NCI-H82 (cell line): Measurements from ENCODE around the gene RNASE4.
"Not testable (repeated sequence)": the region's sequence is repeated elsewhere in the genome, so short reads cannot be mapped to it uniquely, and the experiment has no call there.

Experiments used
- DNase-seq: peaks from one replicate; lab custom pipeline; 2025; lab: John Stamatoyannopoulos, UW

The RNASE4 gene

DNA sequence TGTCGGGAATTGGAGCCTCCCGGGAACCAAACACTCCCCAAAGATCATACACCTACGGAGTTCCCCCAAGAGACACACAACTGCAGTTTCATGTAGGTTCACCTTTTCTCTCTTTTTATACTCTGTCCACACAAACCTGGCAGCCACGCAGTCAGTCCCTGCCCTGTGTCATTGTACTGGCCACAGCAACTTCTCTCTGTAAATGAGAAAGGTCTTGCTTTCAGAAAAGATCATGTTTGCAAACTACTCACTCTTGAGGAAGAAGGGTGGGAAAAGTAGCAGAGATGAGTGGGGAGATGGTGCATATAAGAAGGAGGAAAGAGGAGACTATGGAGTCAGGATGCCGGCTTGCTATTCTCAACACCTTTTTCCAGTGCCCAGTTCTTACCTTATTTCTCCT is 14.6 kb downstream of the RNASE4 start:
- DNase-seq: no peak

DNA sequence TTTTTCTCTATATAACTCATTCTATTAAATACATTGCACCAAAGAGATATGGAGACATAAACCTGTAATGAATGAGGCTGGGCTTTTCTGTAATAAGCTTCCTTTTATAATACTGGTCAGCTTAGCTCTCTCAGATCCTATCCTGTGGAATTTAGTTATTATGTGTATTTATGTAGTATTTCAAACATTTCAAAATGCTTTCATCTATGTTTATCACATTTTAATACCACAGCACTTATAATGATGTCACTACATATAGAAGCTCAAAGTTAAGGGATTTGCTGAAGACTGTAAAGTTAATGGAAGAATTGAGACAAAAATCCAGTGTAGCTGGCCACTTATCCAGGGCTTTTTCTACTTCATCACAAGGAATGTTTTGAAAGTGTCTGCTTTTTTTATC is 15.6 kb downstream of the RNASE4 start:
- DNase-seq: no peak

DNA sequence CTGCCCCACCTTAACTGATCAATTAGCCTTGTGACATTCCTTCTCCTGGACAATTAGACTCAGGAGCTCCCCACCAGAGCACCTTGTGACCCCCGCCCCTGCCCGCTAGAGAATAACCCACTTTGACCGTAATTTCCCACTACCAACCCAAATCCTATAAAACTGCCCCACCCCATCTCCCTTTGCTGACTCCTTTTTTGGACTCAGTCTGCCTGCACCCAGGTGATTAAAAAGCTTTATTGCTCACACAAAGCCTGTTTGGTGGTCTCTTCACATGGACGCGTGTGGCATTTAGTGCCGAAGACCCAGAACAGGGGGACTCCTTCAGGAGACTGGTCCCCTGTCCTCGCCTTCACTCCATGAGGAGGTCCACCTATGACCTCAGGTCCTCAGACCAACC is 16.6 kb downstream of the RNASE4 start:
- not testable (repeated sequence) for DNase-seq

DNA sequence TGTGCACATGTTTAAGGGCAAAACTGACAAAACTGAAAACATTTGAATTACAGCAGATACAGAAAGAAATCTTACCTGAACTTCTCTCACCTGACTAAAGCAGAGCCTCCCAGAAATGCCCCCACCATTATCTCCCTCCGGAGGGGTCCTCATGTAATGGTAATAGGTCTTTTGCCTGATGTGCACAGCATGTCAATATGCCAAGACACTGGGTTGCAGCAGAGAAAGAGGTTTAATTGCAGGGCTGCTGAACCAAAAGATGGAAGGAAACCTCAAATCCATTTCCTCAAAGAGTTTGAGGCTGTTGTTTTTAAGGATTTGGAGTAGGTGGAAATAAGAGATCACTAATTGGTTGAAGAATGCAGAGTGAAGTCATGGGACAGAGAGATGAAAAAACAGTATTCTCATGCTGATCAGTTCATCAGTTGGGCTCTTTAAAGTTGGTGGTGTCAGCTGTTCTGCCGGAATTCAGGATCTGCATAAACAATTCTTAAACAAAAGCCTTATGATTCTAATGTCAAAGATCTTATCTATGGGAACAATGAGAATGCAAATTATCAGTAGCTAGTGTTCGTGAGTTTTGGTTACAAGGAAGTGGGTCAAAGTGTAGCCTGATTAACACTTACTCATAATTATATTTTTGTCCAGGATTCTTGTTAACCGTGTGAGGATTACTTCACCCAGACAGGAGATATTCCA is 22.4 kb downstream of the RNASE4 start:
- DNase-seq: no peak

DNA sequence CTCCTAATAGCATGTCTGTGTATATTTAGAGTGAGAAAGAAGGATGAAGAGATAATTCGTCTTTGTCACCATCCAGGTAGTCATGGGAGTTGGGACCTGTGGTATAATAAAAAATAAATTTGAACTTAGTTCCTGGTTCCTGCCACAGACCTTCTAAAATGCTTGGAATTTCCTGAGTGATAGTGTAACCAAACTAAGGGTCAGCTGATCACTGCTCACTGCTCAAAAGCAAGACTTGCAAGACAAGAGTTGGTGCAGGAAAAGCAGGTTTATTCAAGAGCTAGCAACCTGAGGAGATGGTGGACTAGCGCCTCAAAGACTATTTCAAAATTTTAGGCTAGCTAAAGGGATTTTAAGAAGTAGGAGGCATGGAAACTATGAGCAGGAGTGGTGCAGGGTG is 23.3 kb downstream of the RNASE4 start:
- no peak for DNase-seq

DNA sequence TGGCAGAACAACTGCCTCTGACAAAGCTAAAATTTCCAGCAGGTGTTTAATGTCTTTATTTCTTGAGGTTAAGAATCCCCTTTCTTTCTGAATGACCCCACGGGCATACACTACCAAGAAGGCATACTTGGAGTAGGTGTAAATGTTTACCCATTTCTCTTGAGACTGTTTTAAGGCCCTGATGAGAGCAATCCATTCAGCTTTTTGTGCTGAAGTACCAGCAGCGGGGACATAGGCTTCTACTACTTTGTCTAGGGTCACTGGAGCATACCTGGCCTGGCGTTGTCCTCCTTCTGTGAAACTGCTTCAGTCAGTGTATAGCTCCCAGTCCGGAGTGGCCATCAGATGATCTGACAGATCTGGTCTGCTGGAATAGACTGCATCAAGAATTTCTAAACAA is 26.9 kb downstream of the RNASE4 start:
- no peak for DNase-seq

DNA sequence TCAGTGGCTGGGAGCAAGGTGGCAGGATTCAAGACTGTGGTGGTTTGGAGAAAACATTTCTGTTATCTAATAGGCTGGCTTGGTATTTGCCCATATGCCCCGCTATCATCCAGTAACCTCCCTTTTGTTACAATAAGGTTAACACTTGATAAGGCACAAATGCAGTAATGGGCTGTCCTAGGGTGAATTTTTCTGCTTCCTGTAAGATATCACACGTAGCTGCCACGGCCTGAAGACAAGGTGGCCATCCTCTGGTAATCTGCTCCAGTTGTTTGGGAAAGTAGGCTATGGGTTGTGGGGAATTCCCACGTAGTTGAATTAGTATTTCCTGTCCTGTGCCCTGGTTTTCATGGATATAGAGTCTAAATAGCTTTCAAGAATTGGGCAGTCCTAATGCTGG is 27.3 kb downstream of the RNASE4 start:
- no peak for DNase-seq

DNA sequence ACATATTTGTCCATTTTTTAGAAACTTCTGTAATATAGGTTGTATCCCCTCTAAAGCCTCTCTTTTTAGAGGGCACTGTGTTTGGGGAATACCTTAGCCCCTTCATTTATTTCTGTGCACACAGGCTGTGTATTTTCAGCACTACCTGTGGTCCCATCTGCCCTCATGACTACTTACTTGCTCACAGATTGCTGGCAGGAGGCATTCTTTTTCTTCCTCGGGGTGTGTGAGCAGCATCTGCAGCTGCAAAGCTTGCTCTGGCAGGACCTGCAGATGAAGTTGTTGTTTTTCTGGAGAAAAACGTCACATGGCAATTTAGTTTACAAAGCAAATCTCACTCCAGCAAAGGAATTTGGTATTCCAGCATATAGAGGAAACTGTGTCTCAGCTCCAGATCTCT is 28.5 kb downstream of the RNASE4 start:
- no peak for DNase-seq

DNA sequence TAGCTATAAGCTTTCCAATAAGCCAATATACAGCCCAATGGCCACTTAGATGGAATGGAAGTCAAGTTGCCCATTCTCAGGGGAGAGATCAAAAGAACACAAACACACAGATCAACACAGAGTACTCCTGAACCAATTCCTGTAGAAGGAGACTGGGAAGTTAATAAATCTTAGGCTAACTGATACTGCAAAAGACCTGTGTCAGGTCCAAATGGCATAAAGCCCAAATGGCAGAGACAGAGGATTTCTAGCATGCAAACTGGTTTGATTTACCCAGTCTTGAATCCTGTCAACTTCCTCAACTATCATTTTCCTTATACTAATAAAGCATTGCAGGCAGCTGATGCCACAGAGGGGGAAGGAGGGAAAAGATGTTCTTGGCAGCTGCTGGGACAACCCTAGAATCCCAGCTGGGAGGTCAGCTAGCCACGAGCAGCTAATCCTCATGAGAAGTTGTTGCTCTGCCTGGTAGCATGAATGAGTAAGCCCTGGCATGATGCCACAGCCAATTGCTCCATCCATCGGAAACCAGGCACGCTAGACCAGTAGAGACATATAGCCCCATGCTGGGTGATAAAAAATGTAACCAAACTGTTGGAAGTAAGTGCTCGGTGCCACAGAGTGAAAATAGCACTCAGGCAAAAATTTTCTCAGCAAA is 30.4 kb downstream of the RNASE4 start:
- no peak for DNase-seq

DNA sequence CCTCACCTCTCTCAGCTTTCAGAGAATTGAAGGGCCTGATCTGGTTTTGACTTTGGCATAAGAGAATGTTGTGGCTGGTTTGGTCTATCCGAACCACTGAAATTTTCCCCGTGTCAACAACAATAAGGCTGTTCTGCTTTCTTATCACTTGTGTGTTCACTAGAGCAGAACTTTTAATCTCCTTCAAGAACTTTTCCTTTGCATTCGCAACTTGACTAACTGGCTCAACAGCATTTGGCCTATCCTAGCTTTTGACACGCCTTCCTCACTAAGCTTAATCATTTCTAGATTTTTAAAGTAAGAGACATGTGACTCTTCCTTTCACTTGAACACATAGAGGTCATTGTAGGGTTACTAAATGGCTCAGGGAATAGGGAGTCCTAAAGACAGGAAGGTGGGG is 35.4 kb downstream of the RNASE4 start:
- DNase-seq: no peak

DNA sequence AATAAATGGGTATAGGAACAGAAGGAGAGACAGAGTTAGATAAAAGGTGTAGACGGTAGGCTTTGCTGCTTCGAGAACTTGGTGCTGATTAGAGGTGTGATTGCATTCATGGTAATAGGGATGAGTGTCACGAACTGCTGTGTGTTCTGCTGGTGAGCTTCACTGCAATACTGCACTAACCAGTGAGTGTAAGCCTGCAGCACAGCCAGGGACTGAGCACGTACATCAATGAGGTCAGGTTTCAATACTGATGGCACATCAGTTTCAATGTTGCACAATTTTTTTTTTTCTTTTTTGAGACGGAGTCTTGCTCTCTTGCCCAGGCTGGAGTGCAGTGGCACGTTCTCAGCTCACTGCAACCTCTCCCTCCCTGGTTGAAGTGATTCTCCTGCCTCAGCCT is 36.4 kb downstream of the RNASE4 start:
- DNase-seq: no peak

DNA sequence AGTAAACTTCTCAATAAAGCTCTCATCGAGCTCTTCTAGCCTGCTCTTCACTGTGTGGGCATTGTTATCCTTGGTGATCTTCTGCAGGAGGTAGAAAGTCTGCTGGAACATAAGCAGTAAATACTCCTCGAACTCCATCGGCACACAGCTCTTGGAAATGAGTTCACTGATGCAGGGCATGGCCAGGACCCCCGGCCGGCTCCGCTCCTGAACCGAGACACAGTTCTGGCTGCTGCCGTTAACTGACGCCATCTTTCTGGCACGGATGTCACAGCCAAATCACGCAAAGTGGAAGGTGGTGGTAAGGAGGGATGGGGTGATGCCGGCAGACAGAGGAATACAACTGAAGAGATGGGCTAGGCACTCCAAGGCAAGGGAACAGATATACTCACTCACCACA is 37.7 kb downstream of the RNASE4 start:
- no peak for DNase-seq

DNA sequence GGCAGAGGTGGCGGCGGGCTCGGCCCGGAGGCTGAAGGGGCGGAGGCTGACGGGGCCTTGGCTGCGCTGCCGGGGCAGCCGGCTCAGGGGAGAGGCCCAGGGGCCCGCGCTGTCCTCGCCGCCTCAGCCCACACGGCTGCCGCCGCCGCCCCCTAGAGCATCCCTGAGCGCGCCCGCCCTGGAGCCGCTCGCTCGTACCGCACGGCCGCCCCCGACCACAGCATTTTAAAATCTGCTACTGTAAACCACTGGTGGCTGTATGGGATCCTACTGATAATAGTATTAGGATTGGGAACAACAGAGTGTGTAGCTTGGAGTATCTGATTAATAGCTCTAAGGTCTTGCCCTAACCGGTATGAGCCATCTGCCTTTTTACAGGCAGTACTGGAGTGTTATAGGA is 39.1 kb downstream of the RNASE4 start:
- DNase-seq: peak; percentile 4

DNA sequence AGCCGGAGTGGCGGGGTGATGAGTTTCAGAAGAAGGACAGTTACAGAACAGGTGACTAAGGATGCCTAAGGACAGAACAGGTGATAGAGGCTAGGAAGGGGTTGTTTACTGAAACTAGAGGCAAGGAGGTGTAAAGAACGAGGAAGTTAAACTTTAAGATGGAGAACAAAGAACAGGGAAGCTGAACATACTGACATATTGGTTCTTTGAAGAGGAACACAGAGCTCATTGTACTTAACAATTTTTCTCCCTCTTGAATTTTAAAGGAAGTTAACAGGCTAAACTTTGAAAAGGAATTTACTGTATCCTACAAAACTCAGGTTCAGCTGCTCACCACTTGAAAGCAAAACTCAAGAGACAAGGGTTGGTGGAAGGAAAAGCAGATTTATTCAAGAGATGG is 41.8 kb downstream of the RNASE4 start:
- DNase-seq: not testable (repeated sequence)

DNA sequence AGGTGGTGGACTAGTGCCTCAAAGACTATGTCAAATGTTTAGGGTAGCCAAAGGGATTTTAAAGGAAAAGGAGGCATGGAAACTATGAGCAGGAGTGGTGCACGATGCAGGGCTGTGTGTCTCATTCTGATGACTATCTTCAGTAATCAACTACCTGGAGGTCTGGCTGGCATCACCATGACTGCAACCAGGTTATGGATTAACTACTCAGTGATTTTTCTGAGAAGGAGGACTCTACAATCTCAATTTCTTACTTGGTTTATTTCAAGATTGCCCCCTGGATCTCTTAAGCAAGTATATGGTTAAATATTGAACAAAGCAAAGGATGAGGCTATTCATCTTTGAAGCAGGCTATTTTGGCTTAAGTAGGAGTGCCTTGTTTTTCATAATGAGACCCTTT is 42.2 kb downstream of the RNASE4 start:
- DNase-seq: no peak

DNA sequence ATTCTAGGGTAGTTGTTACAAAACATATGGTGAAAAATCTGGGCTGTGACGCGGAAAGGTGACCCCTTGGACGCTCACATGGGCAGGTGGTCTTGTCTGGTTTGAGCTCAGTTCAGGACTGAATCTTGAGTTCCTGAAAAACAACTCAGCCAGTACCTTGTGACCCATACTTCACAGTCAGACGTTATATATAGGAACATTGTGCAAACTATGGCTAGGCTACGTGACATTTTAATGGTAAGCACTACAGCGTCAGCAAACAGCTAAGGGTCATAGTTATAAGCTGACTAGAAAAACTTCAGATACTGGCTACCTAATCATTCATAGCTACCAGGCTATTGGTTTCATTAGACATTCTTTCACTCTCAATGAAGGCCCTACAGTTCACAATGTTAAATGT is 46.5 kb downstream of the RNASE4 start:
- no peak for DNase-seq

DNA sequence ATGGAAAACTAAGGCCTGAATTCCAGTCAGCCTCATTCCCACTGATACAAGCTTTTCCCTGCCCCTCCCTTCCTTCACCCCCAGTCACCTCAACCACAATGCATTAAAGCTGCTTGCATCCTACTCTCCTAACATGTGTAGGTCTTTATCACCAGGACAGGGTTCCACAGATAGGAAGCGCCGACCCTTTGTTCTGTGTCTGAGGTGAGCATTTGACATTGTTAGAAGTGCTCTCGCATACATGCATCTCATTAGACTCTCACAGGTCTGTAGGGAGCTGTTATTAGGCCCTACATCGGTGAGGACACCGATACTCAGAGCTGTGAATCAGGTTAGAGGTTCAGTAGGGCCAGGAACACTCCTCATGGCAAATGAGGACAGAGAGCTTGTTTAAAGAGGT is 48.1 kb downstream of the RNASE4 start:
- no peak for DNase-seq

DNA sequence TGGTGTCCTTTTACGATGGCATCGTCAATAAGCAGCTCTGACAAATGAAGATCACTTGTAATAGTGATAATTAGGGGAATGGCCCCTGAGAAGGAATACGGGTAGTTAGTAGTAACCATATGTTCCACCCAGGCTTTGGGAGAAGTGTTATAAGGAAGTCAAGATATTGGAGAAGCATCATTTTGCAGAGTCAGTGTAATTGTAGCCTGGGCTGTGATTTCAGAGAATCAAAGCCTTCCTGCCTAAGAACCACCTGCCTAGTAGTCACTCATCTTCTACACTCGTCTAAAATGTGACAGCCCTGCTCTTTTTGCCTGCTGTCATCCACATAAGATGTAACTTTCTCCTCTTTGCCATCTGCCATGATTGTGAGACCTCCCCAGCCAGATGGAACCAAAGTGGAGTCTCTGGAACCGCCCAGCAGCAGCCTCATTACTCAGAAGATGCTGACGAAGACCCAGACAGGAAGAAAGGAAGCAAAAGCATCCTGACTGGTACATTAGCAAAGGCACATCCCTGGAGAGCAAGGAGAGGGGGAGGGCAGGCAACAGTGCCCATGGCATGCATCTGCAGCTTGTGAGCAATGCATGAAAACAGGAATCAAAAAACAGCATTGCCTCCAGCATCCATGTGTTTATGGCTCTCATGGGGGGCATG is 48.7 kb downstream of the RNASE4 start:
- no peak for DNase-seq

DNA sequence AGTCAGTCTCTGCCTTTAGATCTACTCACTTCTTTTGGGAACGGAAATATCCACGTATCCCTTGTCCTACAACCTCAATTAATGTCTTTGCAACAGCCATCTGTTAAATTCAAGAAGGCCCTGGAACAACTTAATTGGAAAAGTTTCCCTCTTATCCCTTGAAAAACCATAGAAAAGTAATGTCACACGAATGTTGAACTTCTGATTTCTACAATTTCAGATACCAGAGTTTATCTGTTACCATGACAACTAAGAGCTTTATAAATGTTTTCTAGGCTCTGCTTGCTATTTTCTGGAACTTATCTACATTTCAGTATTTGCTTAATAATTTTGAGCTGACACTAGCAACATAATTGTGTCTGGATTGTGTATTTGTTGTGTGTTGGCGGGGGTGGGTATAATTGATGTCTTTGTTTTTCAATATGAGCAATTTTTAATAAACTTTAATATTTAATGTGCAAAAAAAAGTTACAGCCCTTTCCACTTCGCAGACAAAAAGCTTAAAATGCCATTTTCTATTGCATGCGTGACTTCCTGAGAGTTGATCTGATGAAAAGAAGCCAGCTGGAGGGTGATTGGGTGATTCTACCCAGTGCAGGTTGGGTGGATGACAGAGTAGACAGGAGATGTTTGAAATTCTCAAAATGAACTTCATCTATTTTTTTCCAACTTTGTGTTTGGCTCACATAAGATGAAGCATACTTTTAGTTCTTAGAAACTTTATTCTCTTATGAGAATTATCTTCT is 49.5 kb downstream of the RNASE4 start:
- DNase-seq: no peak

DNA sequence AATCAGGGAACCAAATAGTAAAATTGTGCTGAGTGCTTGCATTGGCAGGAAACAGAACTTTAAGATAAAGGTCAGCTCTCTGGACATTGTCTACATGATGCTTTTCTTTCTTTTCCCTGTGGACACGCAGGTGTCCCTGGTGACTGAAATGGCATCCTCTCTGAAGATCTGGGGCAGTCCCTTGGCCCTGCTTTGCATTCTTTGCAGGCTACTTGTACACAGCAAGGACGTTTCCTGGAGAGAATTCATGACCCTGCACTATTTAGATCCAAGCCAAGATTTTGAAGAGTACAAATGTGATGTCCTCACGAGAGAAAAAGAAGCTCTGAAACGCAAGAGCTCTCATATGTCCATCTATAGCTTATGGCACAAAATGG is 50.1 kb downstream of the RNASE4 start:
- DNase-seq: no peak

DNA sequence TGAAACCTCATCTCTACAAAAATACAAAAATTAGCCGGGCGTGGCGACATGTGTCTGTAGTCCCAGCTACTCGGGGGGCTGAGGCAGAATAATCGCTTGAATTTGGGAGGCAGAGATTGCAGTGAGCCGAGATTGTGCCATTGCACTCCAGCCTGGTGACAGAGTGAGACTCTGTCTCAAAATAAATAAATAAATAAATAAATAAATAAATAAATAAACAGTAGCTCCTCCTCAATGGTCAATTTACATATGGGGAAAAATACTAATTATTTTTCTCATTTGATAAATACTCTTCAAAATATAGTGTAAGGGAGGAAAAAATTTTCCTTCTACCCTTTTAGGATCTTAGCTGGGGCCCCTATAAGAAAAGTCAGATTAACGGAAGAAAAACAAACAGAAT is 53.9 kb downstream of the RNASE4 start:
- DNase-seq: not testable (repeated sequence)

DNA sequence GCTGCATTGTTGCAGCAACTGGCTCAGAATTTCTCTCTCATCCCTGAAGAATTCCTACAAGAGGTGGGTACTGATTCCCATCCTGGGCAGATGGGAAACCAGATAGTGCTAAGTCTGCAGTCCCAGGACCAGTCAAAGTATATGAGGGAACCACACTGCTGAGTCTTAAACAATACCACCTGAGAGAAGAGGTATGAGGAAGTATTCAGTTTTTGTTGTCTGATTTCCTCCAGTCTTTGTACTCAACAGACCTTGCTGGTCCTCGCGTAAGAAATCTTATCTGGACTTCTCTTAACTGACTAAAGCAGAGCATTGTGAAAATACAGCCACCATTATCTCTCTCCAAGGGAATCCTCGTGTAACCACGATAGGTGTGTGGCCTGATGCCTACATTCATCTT is 57.8 kb downstream of the RNASE4 start:
- no peak for DNase-seq

DNA sequence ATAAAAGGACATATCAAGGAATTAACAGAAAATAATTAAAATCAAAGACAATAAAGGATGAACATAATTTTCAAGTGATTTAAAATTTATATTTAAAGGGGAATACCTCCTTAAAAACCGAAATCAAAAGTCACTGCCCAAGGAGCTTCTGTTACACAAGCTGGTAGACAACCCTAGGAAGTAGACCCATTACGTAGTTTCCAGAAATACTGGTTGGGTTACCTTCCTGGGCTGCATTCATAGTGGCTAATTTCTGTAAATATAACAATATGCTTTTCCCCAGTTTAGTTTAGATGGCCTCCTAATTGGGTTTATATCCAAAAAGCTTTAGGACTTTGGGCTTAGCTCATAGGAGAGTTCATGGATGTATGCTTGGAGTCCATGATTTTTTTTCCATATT is 59.2 kb downstream of the RNASE4 start:
- no peak for DNase-seq
